ENCODE data around the gene WHRN.

DNA sequence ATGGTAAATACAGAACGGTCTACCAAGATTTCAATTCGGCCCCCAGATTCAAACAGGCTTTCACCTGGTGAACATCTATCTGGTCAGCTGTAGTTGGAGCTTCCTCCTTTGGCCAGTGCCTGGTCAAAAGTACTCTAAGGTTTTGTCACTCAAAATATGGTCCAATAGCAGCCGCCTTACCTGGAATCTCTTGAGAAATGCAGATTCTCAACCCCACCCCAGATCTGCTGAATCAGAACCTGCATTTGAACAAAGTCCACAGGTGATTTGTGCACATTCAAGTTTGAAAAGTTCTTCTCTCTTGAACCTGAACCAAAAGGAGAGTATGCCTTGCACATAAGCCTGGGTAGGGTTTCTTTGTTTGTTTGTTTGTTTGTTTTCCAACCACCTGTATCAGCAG, 17.6 kb upstream of the WHRN start:
- TF ChIP-seq TAF1 (IDR thresholded peaks at IDR 0.05; ENCODE audit: borderline replicate concordance, low read depth, low read length), result no peak
- no peak for TF ChIP-seq POLR2A (IDR thresholded peaks at IDR 0.05; ENCODE audit: low read depth, low read length)
- TF ChIP-seq POLR2AphosphoS5 (IDR thresholded peaks at IDR 0.05; ENCODE audit: low read depth, low read length), result no peak

All from GM12892 (cell line).